Epidermal melanocyte (primary cell): ENCODE measurements around the gene M1AP.
"Not testable (repeated sequence)": the region's sequence is repeated elsewhere in the genome, so short reads cannot be mapped to it uniquely, and the experiment has no call there.

Source experiments
- DNase-seq: peaks from one replicate; pipeline ENCODE4 v3.0.0; 2011; ENCODE audit warnings: low spot score; ENCODE audit not compliant: insufficient read length

Gene M1AP

DNA sequence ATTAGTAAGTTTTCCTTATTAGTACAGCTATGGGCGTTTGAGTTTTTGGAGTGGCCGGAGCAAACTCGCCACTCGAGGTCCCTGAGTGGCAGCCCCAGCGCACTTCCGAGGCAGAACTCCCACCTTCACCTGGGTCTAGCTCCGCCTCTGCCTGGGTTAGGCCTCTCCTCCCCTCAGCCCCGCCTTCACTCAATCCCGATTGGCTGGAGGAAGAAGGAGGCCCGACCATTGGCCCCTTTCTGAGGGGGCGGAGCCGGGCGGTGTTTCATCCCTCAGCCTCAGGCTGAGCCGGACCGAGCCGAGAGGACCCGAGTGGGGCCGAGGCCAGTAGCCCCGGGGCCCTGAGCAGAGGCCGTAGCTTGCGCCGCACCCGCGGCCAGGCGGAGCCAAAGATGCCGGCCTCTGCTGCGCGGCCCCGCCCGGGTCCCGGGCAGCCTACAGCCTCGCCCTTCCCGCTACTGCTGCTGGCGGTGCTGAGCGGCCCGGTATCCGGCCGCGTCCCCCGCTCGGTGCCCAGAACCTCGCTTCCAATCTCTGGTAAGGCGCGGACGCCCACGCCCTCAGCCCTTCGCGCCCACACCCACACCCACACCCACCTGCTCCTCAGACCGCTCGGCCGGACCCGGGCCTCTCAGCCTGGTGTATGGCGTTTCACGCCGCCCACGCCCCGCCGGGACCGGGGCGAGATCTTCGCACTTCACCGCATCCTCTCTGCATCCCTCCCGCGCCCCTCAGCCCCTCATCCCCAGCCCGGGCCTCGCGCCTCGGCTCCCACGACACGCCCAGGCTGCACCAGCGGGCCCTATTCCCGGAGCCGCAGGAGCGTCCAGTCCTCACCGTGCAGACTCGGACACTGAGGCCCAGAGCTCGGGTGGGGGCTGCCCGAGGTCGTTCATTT lies 6.1 kb upstream of the M1AP start, which contains the start of gene SEMA4F:
TSS of gene SEMA4F (plus strand) at position 263 of the 898 bp plus-strand sequence. CDS start at position 393, 130 bp downstream.
- peak; percentile 93 for DNase-seq

DNA sequence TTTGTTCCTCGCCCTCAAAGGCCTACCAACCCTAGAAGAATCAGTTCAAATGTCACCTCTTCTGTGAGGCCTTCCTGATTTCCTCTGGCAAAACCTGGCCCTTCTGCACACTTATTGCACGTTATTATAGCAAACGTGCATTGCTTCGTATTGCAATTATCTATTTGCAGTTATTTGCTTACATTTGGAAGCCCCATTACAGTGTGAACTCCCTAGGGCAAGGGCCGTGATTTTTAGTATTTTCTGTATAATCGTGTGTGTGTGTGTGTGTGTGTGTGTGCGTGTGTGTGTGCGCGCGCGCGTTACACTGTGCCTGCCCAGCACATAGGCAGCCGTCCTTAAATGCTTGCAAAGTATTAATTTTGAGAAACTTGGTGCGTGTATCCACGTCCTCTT lies 5.5 kb upstream of the M1AP start:
- no peak for DNase-seq

DNA sequence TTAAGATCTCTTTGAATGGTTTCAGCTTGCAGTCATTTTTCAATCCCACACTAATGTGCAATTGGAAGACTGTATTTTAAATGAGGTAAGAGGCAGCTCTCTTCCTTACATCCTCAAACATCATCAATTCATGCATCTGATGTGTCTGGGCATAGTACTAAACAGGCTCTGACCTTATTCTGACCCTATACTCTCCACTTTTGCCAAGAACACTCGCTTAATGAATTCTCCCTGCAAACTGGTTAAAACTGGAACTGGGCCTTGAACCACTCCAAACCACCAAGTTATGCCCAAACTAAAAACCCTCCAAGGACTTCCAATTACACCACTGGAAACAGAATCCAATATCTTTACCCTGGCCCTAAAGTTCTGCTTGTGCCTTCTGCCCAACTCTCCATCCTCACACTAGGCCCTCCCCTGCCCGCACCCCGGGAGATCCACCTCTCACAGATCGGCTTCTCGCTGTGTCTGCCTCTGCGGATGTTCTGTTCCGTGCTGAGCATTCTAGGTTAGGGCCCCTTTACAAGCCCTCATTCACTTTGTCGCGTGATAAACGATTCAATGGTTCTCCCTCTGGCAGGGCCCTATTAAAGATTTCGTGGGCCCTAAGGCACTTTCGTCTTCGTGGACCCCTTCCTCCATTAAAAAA lies 1.2 kb downstream of the M1AP start:
- no peak for DNase-seq

DNA sequence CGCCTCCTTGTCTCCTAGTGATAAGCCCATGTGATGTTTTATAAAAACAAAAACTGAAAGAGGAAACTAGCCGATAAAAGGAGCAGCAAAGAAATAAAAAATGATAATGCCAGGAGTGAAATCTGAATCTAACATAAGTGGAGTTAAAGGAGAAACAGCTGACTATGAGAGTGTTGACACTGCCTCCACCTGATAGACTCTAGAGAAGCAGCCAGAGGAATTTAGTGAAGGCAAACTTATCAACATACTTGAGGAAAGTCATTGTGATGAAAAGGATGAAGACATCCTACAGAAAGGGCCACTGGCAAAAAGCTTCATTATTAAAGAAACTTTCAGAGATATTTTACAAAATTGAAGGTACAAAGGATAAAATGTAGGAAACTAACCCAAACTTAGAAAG lies 1.9 kb downstream of the M1AP start:
- DNase-seq, result no peak

DNA sequence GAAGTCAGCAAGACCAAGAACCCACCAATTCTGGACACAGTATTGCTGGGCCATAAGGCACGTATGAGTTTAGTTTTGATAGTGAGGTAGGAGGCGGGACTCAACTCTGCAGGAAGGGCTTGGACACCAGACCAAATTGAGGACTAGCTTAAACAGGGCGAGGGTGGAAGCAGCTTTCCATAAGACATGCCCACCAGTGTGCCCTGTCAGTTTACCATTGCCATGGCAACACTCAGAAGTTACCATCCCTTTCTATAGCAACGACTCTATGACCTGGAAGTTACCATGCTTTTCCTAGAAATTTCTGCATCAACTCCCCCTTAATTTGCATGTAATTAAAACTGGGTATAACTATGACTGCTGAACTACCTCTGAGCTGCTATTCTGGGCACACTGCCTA lies 2.8 kb downstream of the M1AP start:
- no peak for DNase-seq

DNA sequence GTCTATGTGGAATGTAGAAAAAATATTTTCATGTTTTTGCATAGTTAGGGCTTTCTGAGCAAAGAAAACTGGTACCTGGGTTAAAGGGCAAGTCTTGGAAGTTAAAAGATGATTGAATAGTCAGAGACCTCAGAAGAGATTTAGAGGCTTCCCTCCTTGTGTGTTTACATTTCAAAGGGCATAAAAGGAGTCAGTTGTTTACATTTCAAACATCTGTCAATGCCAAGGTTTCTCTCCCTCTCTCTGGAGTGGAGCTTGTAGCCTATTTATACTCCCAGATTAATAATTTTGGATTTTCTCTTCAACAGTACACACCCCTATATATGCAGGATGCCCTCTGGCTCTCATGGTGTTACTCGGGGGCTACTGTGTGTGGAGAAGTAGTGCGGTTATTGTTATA lies 8.6 kb downstream of the M1AP start:
- no peak for DNase-seq

DNA sequence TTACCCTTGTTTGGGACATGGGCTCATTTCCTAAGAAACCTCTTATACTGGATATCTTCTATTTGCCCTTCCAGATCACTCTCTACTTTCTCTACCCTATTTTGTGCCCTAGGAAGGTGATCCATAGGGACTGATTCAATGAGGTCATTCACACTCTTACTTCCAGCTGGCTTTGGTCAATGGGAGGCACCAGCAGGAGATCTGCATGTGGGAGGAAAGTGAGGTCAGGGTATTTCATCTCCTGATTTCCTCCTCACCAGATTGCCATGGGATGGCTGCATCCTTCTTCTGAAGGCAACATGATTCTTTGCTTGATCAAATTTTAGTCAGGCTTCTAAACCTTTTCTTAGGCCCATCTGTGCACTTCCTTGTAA lies 15.2 kb downstream of the M1AP start:
- DNase-seq, result no peak

DNA sequence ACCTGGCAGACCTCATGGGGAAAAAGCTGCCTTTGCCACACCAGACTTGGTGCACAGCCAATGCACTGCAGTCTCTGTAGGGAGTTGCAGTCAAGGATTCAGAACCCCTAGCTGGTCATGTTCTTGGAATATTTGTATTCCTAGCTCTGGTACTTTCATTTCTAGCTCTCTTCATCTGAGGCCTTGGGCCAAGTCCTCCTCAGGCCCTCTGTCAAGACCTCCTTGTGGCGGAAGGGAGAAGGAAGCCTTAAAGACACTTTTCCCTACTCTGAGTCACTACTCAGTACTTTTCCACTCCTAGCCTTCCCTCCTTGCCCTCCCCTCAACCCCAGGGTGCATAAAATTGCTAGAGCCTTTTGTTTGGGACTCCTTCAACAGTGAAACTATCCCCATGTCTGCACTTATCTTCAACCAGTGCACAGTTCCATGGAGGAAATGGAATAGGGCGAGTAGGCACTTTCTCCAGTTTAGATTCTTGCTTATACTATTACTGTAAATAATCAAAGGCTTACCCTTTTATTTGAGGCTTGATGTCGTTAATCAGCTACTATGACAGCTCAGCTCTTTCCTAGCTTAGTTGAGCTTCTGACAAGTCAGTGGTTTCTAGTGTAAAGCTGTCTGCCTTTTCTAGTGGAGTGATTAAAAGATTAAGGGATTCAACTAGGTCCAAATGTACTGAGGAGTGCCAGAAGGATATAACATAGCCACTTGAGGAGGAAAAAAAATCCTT lies 15.8 kb downstream of the M1AP start:
- DNase-seq, result no peak

DNA sequence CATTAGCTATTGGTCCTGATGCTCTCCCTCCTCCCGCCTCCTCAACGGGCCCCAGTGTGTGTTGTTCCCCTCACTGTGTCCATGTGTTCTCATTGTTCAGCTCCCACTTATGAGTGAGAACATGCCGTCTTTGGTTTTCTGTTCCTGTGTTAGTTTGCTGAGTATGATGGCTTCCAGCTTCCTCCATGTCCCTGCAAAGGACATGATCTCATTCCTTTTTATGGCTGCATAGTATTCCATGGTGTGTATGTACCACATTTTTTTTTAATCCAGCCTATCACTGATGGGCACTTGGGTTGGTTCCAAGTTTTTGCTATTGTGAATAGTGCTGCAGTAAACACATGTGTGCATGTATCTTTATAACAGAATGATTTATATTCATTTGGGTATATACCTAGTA lies 17.7 kb downstream of the M1AP start:
- DNase-seq, result not testable (repeated sequence)

DNA sequence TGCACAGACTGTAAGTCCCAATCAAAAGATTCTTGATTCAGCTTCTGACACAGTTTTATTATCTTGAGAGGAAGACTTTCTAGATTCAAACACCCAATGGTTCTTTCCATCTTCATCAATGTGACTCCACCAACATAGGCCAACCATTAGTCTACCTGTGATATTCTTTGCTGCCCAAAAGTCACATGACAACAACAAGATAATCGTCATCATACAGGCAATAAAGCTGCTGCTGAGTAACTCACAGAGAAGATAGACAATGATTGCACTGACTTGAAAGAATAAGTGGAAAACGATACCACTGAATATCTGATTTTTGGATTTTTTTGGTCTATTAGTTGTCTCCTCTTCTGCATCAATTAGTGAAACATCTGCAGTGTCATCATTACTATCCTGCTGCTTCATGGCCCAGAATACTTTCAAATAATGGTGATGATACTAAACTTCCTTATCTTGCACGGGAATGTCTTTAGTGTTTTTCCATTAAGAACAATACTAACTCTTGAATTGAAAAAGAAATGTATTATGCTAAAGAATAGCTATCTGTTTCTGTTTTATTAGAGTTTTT lies 19.5 kb downstream of the M1AP start:
- DNase-seq, result no peak

DNA sequence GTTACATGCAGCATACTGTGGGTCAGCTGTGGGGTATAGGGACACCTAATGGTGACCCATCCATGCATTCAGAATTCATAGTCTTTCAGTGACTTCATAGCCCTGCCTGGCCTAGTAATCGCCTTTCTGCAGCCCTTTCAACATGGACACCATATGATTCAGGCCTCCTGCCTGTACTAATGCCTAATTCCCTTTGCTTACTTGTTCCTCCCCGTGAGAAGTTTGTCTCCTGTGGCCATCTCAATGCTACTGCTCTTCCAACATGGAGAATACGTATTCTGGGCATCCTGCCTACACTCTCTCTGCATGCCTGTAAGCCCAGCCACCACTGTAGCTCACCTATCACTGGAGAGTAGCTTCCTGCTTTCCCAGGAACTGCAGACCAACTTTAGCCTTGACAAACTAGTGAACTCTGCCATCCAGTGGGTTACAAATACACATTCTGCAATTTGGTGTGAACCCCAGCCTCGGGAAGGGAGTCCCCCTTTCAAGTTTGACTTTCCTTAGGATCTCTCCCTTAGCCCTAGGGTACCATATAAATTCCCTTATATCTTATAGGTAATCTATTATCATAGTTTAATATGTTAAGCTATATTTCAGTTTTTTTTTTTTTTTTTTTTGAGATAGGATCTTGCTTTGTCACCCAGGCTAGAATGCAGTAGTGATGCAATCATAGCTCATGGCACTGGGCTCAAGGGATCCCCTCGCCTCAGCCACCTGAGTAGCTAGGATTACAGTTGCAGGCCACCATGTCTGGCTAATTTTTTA lies 22.3 kb downstream of the M1AP start:
- no peak for DNase-seq

DNA sequence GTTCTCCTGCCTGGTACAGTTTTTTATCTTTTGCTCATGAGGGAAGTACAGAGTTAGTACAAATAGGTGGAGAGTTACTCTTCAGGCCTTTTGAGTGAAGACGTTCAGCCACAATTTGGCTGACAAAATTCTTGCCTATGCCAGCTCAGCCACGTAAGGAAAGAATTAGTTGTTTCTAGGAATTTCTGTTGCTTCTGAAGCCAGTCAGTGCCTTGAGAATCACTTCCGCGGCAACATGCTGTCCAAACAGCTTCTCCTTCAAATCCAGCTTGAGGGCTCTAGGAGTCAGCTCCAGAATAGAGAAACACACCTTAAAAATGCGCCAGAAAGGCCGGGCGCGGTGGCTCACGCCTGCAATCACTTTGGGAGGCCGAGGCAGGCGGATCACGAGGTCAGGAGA lies 27.5 kb downstream of the M1AP start:
- DNase-seq, result no peak

DNA sequence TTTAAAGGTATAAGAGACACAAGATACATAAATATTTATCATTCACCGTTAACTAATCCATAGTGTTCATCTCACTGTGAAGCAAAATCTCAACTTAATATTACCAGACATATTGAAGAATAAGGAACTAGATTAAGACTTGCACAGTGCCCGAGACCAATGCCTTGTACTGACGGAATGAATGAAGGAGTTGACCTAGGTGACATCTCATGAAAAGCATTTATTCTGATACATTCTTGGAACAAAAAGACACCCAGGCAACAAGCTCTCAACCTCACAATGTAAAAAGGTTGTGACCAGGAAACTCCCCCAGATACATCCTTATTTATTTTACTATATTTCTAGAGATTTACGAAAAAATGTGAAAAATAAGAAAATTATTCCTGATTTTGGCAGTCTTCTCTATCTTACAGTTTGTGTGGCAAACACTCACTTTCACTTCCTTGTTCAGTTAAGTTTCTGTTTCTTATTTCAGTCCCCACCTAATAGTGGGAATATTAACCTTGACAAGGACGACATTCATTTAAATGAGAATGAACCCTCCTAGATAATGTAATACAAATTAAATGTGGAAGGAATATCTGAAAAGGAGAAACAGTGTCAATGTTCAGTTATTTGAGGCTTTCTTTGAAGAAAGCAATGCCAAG lies 28.4 kb downstream of the M1AP start:
- DNase-seq, result no peak

DNA sequence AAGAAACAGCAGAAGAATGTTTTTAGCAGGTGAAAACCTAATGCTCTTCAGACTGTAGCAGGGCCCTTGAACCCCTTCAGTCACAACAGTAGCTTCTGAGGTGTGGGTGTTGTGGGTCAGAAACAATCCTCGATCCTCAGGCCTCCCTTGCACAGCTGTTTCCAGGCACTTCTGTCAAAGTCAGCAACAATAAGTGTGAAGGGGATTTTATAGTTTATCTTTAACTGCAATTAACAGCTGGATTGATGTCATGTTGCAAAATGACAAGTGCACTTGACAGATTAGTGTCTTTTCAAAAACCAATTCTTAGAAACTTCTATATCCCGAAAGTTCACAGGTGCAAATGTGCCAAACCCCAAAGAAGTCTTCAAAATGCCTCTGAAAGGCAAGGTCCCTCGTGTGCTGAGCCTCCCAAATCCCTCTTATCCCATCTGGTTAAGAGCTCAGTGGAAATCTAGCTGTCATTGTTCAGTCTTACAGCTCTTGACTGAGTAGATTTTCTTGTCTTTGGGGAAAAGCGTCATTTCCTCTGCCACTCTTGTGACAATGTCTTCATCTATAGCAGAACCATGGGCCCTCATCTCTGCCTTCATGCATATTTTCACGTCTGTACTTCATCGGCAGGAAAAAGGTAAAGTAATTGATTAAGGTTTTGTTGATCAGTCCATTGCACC lies 29.6 kb downstream of the M1AP start:
- DNase-seq, result no peak

DNA sequence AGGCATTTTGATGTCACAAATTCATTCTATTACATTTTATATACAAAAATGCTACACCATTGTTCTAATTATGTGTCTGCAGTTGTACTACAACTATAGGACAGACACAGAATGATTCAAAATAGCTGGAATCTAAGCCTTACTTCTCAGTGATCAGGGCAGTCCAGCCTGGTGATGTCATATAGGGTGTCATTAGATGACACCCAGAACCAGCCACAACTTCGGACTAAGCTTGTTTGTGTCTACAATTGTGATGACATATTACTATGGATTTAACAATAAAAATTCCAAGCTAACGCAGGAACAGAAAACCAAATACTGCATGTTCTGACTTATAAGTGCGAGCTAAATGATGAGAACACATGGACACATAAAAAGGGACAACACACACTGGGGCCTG lies 31.0 kb downstream of the M1AP start:
- DNase-seq, result no peak

DNA sequence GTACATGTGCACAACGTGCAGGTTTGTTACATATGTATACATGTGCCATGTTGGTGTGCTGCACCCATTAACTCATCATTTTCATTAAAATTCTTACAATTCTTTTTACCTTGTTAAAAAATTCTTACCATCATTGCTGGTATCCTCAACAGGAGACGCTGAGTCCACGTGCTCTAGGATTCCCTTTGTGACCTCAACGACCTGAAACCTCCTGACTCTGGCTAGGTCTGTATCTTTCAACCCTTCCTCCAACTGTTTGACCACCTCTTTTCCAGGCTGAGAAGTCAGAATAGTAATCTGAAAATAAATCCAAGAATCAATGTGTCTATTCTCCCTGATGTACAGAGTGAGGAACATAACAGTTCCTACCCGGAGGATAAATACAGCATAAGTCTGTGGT lies 41.2 kb downstream of the M1AP start:
- DNase-seq, result no peak

DNA sequence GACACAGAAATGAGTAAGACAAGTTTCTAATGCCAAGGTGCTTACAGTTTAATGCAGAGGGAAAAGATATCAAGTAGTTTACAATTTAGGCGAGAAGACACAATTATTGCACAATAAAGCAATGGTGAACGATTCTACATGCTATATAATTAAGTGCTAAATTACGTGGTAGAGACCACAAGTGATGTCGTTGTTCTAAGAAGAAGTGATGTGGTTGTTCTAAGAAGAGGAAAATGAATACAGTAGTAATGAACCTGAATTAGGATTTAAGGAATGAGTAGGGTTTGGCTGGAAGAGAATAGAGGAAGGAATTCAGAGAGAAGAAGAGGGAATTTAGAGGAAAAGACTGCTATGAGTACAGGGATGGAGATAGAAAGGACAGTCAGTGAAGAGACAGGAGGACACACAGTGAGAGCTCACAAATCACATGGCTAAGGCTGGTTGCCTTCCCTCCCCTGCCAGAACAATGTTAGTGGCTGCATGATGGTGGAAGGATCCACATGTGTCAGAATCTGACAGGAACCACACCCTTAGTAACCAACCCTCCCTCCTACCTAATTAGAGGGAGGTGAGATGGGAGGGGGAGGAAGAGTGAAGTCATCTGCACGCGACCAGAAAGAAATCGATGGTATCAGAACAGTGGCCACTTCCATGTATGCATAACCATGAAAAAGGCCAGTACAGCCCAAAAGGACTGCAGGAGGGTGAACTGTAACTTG lies 44.7 kb downstream of the M1AP start:
- no peak for DNase-seq

DNA sequence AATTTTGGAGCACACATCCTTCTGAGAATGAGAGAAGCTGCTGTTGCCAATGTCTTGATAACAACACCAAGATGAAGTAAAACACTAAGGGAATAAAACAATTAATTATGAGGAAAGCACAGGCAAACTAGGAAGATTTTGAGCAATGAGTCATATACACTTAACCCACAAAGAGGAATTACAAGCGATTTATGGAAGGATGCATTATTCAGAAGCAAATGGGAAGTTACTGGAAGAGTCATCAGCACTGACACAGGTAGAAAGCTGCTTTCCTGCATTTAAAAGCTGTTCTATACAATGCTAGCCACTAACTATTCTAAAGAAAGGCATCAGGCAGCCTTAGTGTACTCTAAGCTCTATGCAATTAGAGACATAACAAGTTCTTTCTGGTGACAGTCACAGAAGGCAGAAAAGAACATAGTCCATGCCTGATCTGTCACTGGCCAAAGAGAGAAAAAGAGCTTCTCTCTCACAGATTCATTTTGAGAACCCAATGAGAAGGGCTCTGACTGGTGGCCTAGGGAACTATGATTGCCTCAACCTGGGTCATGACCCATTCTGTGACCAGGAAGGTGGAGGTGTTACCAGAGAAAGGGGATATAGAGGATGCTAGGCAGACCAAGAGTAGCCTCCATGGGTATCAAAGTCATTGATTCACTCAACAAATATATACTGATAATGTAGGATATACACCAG lies 45.4 kb downstream of the M1AP start:
- DNase-seq, result no peak

DNA sequence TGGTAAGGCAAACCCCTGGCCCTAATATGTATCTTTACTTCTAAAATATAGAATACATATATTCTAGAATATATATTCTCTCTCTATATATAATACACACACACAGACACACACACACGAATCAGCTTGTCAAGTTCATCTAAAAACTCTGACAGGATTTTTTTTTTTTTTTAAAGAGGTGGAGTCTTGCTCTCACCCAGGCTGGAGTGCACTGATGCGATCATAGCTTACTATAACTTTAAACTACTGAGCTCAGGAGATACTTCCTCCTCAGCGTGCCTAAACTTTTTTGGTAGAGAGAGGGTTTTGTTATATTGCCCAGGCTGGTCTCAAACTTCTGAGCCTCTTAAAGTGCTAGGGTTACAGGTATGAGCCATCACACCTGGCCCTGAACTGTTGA lies 48.5 kb downstream of the M1AP start:
- DNase-seq, result no peak
